DOHH2 (cell line): ENCODE measurements around the gene RBM44.

Experiments used
- CTCF ChIP-seq: fragments of 200-600 bp; sonication (generic); IDR thresholded peaks from one replicate; pipeline ENCODE4 v1.5.1; 2014; ENCODE audit warnings: antibody characterized with exemption, mild to moderate bottlenecking, low read depth, low read length; ENCODE audit not compliant: poor library complexity, severe bottlenecking
- EZH2phosphoT487 ChIP-seq: fragments of 200-600 bp; sonication (generic); IDR thresholded peaks from 2 replicates; pipeline ENCODE4 v1.6.1; 2017; ENCODE audit warnings: borderline replicate concordance, mild to moderate bottlenecking, antibody characterized with exemption, low read length, moderate library complexity, mixed read lengths

- TF ChIP-seq CTCF (no peak), EZH2phosphoT487 (no peak)
Measured at GRCh38 chr2:237749961-237750360, 48.6 kb upstream of the RBM44 start.
